Islet of Langerhans (tissue), 1 donor: ENCODE results near the gene PIK3CA.
"Not testable (repeated sequence)": the region's sequence is repeated elsewhere in the genome, so short reads cannot be mapped to it uniquely, and the experiment has no call there.

Experiments
- FAIRE-seq: peaks from one replicate; lab custom pipeline; 2011; peaks lifted over from hg19 to GRCh38; lab: Jason Lieb, UNC

Gene PIK3CA

DNA sequence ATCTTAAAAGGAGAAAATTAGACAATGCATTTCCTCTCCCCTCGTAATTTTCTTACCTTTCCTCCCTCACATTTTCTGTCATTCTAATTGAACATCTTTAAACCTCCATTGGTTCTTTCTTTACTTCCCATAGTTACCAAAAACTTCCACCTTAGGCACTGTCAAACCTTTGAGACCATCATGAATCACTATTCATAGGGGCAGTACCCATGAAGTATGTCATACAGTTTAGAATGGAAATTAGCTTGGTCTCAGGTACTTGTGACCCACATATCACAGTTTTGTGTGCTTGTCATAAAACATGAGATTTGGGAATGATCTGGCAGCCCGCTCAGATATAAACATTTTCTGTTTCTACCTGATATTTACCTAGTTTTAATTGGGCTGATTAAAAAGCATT is 52.6 kb downstream of the PIK3CA start:
- FAIRE-seq, result no peak

DNA sequence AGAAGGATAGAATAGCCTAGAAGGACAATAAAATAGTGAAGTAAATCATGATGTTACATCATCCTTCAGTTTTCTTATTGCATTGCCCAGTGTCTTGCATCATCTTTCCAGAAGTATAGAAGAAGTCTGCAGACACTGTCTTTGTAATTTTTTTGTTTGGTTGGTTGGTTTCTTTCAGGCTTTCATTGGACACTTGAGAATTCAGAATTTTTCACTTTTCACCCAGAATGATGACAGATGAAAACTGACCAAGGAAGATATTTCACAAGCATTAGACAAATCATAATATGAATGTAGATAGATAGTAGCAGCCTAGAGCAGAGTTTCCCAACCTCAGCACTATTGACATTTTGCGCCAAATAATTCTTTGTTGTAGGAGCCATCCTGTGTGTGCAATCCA is 67.4 kb downstream of the PIK3CA start:
- not testable (repeated sequence) for FAIRE-seq

DNA sequence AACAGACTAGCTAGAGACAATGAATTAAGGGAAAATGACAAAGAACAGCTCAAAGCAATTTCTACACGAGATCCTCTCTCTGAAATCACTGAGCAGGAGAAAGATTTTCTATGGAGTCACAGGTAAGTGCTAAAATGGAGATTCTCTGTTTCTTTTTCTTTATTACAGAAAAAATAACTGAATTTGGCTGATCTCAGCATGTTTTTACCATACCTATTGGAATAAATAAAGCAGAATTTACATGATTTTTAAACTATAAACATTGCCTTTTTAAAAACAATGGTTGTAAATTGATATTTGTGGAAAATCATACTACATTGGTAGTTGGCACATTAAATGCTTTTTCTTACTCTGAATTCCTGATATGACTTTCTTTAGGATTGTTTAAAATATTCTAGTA is 70.1 kb downstream of the PIK3CA start:
- not testable (repeated sequence) for FAIRE-seq

DNA sequence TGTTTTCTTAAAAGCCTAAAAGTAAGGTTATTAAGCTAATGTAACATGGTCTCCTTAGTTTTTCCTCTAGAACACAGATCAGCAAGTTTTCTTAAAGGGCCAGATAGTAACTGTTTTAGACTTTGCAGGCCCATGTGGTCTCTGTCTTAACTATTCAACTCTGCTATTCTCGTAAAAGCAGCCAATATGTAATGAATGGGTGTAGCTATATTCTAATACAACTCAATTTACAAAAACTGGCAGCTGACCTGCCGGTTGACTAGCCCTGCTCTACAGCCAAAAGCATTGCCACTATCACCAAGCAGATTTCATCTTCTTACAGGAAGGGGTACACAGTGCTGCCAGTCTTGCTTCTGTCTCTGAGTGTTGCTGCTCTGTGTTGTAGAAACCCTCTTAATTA is 75.4 kb downstream of the PIK3CA start:
- FAIRE-seq, result no peak

DNA sequence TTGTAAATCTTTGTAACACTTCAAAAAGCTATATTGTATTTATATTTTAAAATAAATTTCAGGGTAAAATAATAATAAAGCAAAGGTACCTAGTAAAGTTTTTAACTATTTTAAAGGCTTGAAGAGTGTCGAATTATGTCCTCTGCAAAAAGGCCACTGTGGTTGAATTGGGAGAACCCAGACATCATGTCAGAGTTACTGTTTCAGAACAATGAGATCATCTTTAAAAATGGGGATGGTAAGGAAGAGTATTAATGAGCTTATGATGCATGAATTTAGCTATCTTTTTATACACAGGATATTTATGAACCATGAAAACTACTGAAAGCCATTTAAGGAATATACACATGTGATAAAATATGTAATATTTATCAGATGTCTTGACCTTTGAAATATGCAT is 76.4 kb downstream of the PIK3CA start:
- no peak for FAIRE-seq

DNA sequence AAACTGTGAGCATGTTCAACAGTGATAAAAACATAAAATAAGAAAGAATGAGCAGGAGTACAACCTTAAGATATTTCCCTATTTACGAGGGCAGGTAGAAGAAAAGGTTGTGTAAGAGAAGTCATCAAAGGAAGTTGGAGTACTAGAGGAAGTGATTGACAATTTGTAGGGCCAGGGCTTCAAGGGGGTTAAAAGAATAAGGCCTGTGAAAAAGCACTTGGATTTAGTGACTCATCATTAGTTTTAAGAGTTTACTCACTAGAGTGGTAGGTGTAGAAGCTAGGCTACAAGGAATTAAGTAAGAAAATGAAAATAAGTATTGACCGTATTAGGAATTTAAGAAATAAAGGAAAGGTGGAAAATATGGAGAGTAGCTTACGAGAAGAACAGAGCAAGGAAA is 79.2 kb downstream of the PIK3CA start:
- FAIRE-seq, result no peak

DNA sequence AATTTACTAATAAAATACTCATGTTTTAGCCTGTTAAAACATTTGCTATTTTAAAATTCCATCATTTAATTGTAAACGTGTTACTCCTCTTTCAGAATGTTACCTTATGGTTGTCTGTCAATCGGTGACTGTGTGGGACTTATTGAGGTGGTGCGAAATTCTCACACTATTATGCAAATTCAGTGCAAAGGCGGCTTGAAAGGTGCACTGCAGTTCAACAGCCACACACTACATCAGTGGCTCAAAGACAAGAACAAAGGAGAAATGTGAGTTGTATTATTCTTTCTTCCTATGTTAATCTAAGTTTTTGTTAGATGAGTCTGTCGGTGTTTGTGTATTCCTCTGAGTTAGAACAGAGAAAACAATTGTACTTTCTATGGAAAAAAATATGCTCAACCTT is 81.0 kb downstream of the PIK3CA start:
- FAIRE-seq, result no peak

DNA sequence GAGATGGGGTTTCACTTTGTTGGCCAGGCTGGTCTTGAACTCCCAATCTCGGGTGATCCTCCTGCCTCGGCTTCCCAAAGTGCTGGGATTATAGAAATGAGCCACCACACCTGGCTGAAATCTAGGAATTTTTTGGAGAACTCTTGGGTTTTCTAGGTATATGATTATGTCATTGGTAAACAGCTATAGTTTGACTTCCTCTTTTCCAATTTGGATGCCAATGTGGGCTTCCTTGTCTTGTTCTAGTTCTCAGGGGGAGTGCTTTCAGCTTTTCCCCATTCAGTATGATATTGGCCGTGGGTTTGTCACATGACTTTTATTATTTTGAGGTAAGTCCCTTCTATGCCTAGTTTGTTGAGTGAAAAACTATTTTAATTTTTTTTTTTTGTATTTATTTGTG is 84.9 kb downstream of the PIK3CA start:
- no peak for FAIRE-seq

DNA sequence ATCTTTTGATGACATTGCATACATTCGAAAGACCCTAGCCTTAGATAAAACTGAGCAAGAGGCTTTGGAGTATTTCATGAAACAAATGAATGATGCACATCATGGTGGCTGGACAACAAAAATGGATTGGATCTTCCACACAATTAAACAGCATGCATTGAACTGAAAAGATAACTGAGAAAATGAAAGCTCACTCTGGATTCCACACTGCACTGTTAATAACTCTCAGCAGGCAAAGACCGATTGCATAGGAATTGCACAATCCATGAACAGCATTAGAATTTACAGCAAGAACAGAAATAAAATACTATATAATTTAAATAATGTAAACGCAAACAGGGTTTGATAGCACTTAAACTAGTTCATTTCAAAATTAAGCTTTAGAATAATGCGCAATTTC is 86.0 kb downstream of the PIK3CA start:
- FAIRE-seq, result no peak

DNA sequence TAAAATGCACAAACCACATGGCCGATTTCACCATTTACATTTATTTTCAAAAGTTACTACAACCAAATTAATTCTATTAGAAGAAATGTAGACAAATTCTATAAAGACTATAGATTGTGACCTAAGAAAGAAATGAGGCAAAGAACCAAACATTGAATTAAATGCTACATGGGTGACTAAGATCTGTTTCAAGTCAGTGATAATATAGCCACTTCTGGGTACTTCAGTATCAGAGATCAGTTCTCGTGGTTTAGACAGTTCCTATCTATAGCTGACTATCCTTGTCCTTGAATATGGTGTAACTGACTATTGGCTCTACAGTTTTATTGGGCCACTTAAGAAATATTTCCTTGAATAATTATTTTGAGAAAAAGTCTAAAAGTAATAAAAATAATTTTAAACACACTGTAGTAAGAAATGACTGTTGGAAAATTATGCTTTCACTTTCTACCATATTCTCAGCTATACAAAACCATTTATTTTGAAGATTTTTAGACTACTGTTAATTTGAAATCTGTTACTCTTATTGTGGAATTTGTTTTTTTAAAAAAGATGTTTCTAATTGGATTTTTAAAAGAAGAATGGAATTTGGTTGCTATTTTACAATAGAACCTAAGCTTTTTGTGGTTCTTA is 88.6 kb downstream of the PIK3CA start:
- FAIRE-seq, result peak; percentile 41

DNA sequence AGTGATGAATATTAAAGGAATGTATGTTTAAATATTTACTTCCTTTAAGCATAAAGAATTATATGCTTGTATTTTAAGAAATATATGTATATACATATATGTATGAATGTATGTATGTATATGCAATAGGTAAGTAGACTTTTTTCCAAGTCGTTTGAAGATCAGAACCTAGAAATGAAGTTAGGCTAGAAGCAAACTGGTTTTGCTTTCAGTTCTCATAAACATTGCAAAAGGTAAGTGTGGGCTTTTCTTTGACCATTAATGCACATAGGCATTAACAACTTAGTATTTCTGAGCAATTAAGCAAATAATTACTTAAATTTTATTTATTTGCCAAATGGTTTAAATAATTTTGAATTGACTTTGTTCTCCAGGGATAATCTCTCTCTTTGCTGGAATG is 92.1 kb downstream of the PIK3CA start:
- FAIRE-seq, result not testable (repeated sequence)

DNA sequence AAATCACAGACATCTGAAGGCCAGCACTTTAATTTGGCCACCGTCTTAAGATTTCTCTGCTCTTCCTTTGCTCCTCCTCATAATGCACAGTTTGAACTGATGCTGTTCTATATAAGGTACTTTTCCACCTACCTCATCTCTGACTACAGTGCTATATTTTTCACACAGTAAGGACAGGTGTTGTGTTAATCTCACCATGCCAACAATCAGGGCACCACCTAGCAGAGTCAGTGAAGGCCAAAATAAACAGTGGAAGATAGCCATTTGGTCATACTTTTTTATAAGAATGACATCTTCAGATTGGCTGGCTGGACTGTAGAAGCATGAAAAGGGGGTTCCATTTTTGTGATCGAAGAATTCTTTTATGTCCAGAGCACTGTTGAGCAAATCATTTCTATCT is 94.7 kb downstream of the PIK3CA start:
- not testable (repeated sequence) for FAIRE-seq

DNA sequence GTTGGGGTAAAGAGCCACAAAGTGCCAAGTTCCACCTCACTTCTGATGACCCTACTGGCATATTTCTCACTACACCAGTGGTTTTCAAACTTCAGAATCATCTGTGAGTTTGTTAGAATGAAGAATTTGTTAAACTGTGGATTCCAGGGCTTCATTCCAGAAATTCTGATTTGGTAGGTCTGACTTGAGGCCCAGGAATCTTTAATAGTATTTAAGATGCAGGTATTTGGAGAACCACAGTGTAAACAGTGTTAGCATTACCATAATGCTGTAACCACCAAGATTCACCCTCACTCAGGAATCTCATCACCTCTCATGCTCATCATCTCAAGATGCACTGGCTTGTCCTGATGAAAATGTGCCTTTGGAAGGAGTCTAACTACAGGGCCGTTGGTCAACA is 96.7 kb downstream of the PIK3CA start:
- FAIRE-seq, result no peak

DNA sequence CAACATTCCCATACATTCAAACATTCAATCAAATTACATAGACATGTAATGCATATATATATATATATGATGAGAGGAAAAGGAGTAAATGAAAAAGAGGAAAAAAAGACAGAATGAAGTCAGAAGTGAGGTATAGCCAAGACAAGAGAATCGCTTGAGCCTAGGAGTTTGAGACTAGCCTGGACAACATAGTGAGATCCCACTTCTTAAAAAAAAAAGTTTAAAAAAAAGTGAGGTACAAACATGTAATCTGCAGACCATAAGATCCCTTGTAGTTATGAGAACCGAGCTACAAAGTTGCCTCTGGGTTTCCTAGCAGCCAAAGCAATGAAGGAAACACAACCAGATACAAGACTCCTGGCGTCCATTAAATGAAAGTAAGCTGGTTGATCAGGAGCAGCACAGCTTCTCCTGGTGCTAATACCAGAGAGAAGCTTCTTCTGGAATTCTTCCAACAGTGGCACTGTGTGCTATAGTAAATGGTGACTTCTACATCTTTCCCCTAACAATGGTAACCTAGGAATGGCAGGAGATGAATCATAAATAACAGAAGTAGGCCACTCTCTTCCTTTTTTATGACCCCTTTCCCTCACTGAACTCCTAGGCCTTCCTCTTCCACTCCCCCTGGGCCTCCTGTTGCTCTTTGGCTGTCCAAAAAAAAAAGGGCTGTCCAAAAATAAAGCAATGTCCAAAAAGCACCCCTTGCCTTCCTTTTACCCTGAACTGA is 99.3 kb downstream of the PIK3CA start:
- FAIRE-seq, result no peak

DNA sequence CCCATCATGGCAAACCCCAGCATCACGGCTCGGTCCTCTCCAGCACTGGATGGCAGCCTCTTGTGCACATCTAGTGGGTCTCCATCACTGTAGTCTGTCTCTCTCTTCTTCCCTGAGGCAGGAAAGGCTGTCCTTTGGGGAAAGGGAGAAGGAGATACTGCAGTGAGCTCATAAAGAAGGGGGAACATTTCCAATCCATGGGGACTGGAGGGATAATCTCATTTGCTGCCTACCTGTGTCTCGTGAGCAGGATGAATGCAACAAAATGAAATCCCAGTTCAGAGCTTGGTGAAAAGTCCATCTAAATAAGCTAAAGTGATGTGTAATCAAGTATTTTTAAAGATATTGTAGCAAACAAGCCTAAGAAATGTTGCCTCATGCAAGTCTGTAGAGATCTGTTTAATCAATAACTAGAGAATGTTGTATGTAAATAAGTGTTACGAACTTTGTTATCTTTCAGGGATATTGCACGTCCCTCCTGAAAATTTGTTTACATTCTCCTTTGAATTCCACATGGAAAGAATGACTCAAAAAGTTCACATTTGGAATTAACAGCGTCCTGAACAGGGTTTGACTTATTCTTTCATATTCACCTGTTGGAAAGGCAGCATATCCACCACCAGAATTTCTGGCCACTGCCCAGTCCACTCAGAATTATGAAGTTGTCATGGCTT is 102.8 kb downstream of the PIK3CA start, which contains the start of gene KCNMB3:
TSS of gene KCNMB3 (minus strand) at position 312 of the 674 bp plus-strand sequence. CDS start at position 188, 124 bp downstream.
- FAIRE-seq, result no peak

DNA sequence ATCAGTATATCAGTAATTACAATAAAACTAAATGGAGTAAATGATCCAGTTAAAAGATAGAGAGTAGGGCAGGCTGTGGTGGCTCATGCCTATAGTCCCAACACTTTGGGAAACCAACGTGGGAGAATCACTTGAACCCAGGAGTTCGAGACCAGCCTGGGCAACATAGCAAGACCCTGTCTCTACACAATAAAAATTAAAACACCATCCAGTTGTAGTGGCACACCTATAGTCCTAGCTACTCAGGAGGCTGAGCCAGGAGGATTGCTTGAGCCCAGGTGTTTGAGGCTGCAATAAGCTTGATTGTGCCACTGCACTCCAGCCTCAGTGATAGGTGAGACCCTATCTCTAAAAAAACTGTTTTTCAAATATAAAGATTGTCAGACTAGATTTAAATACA is 108.7 kb downstream of the PIK3CA start:
- FAIRE-seq, result no peak

DNA sequence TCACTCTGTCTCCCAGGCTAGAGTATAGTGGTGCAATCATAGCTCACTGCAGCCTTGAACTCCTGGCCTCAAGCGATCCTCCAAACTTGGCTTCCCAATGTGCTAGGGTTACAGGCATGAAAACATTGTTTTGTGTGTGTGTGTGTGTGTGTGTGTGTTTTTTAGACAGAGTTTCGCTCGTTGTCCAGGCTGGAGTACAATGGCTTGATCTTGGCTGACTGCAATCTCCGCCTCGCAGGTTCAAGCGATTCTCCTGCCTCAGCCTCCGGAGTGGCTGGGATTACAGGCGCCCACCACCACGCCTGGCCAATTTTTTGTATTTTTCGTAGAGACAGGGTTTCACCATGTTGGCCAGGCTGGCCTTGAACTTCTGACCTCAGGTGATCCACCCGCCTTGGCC is 109.6 kb downstream of the PIK3CA start:
- not testable (repeated sequence) for FAIRE-seq

DNA sequence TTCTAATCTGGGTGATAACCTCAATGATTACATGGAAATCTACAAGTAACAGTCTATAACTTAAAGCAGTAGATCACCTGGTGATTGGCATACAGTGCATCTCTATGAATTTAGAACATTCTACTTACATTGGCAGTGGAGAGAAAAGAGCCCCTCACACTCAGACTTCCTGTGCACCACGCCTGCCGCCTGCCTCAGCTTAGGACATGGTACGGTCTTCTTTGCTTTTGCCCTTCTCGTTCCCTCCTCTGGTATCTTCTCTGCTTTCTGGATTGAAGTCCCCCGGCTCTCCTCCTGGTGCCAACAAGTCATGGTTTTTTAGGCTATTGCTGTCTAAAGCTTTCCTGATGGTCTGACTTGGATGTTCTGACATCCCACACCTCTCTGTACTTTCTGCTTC is 110.7 kb downstream of the PIK3CA start:
- no peak for FAIRE-seq

DNA sequence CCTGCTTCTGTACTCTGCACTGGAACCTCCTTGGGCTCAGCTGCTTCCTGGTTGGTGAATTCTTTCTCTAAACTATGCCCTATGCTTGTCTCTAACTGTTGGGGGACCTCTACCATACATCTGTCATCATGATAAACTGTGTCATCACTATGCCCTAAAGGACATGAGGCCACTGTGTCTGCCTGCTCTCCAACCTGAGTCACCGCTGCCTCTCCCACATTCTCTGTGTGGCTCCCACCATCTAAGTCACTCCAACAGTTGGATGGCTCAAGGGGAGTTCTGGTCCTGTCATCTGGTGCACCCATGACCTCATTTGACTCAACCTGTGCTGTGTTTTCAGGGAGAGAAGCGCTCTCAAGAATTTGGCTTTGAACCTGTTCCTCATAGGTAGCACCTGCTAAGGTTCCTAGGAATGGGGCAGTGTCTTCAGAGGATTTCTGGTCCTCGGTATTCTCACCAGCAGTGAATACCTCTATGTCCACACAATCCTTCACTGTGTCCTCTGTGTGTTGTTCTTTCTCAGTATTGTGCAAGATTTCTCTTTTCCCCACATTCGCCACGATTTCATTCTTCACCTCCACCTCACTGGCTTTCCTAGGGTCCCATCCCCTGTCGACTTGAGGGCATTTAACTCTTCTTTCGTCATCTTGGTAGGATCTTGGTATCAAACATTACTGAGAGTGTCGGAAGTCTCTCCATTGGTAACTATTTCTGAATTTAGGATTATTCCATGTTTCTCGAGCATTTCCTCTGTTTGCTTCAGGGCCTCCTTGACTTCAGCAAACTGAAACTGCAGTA is 112.0 kb downstream of the PIK3CA start:
- FAIRE-seq, result not testable (repeated sequence)

DNA sequence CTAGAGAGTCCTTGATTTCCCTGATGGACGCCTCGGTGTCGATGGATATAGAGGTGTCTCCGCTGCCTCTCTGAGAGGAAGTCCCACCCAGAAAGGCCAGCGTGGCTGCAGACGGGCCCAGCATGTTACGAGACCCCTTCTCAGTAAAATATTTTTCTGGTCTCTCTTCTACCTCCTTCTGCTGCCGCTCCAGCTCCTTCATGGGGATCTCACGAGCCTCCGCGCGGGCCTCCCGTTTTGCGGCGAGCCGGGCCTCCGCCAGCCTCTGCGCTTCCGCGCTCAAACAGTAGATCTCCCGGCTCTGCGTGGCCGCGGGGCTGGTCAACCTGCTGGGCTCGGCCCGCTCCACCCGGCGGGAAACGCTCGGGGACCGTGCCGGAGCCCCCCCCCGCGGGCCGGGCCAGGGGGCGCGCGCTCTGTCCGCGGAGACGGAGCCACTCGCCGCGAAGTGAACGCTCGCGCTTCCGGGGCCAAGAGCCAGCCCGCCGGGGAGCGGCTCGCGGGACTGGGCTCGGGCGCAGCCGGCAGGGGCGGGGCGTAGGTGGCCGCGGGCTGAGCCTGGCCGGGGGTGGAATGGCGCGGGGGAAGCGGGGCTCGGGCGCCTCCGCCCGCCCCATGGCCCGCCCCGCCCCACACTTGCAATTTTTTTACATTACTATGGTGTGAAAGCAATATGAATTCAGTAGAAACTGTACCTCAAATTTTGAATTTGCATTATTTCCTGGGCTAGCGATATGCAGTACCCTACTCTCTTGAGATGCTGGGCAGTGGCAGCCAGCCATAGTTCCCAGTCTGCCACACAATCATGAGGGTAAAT is 113.0 kb downstream of the PIK3CA start:
- no peak for FAIRE-seq

DNA sequence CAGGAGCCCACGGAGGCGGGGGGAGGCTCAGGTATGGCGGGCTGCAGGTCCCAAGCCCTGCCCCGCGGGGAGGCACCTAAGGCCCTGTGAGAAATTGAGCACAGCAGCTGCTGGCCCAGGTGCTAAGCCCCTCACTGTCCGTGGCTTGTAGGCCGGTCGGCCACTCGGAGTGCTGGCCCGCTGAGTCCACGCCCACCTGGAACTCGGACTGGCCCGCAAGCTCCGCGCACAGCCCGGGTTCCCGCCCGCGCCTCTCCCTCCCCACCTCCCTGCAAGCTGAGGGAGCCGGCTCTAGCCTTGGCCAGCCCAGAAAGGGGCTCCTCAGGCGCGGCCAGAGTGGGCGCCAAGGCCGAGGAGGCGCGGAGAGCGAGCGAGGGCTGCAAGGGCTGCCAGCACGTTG is 115.0 kb downstream of the PIK3CA start:
- FAIRE-seq, result no peak

DNA sequence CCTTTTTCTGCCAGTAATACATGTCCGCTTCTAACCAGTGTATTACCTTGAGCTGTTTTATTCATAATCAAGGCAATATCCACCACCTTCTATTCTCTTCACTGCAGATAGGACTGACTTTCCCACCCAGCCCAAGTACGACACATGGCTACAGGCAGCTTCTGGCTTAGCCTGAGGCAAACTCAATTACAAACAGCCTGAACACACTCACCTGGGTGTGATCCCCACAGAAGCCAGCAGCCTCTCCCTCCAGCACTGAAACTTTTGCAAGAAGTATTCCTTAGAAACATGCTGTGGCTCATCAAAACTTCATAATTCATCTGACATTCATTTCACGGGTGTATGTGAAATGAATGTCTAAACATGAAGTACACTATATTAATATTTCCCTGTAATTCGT is 116.3 kb downstream of the PIK3CA start:
- no peak for FAIRE-seq
